ENCODE measurements around the gene COMTD1.
"Not testable (repeated sequence)": the region's sequence is repeated elsewhere in the genome, so short reads cannot be mapped to it uniquely, and the experiment has no call there.

The COMTD1 gene

GRCh38 chr10:75191821-75192568 lies 43.8 kb downstream of the COMTD1 start:
- no peak for DNase-seq

GRCh38 chr10:75189266-75190096 lies 46.3 kb downstream of the COMTD1 start:
- DNase-seq = no peak

- not testable (repeated sequence) for DNase-seq
These were observed 47.2 kb downstream of the COMTD1 start for GRCh38 chr10:75188522-75188921.

GRCh38 chr10:75187961-75188426 lies 47.8 kb downstream of the COMTD1 start:
- DNase-seq = peak; percentile 57 to 67

GRCh38 chr10:75186310-75186709 lies 49.4 kb downstream of the COMTD1 start:
- no peak for DNase-seq

All from activated CD4-positive, alpha-beta T cell treated with anti-CD3 and anti-CD28 coated beads, Interleukin-2, amount 50 U/mL, for 48 hours (primary cell).